Stomach (tissue), 9 donors: ENCODE measurements around the gene MIB1. TPM values are rescaled to one million over a fixed set of nuclear protein-coding genes. Genes with fewer than 3 reads are reported as not detected.

Experiments used
- DNase-seq, 2 donors: peaks; one replicate each; pipeline versions ENCODE4 v3.0.0 to v3.0.0-alpha.2; 2013 to 2019
- H3K27ac ChIP-seq, 5 donors: fragments of 200-600 bp in 4 of 5; sonication (generic) in 4 of 5; one replicate each; pipeline ENCODE4 v1.5.1; 2013 to 2019; ENCODE audit warnings: mild to moderate bottlenecking in 1 of 5, moderate library complexity in 1 of 5
- H3K27me3 ChIP-seq, 3 donors: fragments of 200-600 bp; sonication (generic); one replicate each; pipeline ENCODE4 v1.5.1; 2017 to 2019; ENCODE audit warnings: mixed run types in 1 of 3
- H3K36me3 ChIP-seq, 4 donors: fragments of 200-600 bp; sonication (generic); 1 replicate in 3 of 4; 2 replicates in 1 of 4; pipeline ENCODE4 v1.5.1; 2016 to 2019
- H3K4me1 ChIP-seq, 4 donors: fragments of 200-600 bp; sonication (generic); one replicate each; pipeline ENCODE4 v1.5.1; 2016 to 2019
- H3K4me3 ChIP-seq, 4 donors: fragments of 200-600 bp; sonication (generic) in 3 of 4; one replicate each; pipeline ENCODE4 v1.5.1; 2016 to 2019; ENCODE audit warnings: mild to moderate bottlenecking in 1 of 4
- H3K9me3 ChIP-seq, 4 donors: fragments of 200-600 bp; sonication (generic); one replicate each; pipeline ENCODE4 v1.5.1; 2016 to 2019
- EP300 ChIP-seq: sonication (generic); formaldehyde crosslinking; IDR thresholded peaks from one replicate; pipeline ENCODE4 v1.6.1; 2017; ENCODE audit warnings: antibody characterized with exemption
- POLR2A ChIP-seq, 4 donors: fragments of 450-650 bp; IDR thresholded peaks; one replicate each; pipeline ENCODE4 v1.6.1; 2016; ENCODE audit warnings: antibody characterized with exemption in 4 of 4, control low read depth in 2 of 4, mild to moderate bottlenecking in 1 of 4, moderate library complexity in 1 of 4
- POLR2AphosphoS5 ChIP-seq, 3 donors: sonication (generic); formaldehyde crosslinking; IDR thresholded peaks; one replicate each; pipeline ENCODE4 v1.6.1; 2016; ENCODE audit warnings: antibody characterized with exemption in 3 of 3
- WGBS, 5 donors: extraction: QIAGEN DNeasy Blood & Tissue Kit in 3 of 5; methylation state at CpG; one replicate each; pipeline versions ENCODE4 v1.1.5 to v1.1.7; 2013 to 2018; 5-methylcytosine and 5-hydroxymethylcytosine counted together
- intact Hi-C: fragments of 100-400 bp; cut with DNase I; formaldehyde crosslinking; loops from one replicate; pipeline ENCODE4 v1.15.1; 2023; ENCODE audit warnings: low total_unique reads
- polyA plus RNA-seq, 3 donors: library from polyadenylated mRNA; stranded (reverse); fragments of 200-250 nt; gene quantifications; one replicate each; pipeline ENCODE4 v1.2.3, GENCODE V29; 2013
- total RNA-seq, 5 donors: library from RNA; depleted of rRNA; stranded (reverse); fragments of >200 nt; gene quantifications; one replicate each; pipeline versions ENCODE4 v1.1.0 to v1.2.3, GENCODE V29; 2014 to 2016
- TF ChIP-seq, protein P1 (sequence below), 7 experiments: fragments of 450-650 bp in 4 of 7; fragments of 200-600 bp in 3 of 7; sonication (generic) in 3 of 7; IDR thresholded peaks; one replicate each; pipeline ENCODE4 v1.5.1; 2016 to 2019; ENCODE audit warnings: antibody characterized with exemption in 7 of 7, control low read depth in 2 of 7, mild to moderate bottlenecking in 1 of 7
- donor health status: healthy with polysubstance abuse.
- donor health status: Bipolar disorder and iron deficiency.
- donor health status: healthy.

MIB1 gene
- total and polyA plus RNA-seq, 8 donors = 4.4 to 83.5 (median 13.1) TPM

DNA sequence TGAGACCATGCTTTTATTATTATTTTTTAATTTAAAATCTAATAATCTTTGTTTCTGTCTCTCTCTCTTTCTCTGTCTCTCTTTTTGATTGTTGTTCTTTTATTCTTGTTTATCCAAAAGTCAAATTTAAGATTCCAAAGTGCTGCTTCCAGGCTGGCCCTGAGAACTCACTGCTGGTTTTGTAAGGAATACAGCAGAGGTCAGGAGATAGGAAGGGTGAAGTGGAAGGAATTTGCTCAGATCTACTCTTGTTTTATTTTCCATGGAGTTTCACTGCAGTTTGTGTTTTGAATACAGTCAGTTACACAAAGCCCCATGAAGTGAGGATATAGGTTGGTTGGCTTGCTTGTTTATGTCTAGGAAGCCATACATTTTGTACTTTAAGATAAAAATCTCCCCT lies 168.1 kb downstream of the MIB1 start:
- DNase-seq = no peak
- Histone ChIP-seq H3K9me3 (no peaks in the 10 kb centered on the region), H3K27ac (no peak overlapping the region), H3K36me3 (no peaks in the 10 kb centered on the region), H3K4me1 (peaks cover 0 to 12% (median 7%) of the 10 kb centered on the region in 4 donors), H3K4me3 (no peak overlapping the region), H3K27me3 (no peaks in the 10 kb centered on the region)
- no peak for TF ChIP-seq POLR2A (IDR thresholded peaks at IDR 0.05)
- TF ChIP-seq, protein P1, sequence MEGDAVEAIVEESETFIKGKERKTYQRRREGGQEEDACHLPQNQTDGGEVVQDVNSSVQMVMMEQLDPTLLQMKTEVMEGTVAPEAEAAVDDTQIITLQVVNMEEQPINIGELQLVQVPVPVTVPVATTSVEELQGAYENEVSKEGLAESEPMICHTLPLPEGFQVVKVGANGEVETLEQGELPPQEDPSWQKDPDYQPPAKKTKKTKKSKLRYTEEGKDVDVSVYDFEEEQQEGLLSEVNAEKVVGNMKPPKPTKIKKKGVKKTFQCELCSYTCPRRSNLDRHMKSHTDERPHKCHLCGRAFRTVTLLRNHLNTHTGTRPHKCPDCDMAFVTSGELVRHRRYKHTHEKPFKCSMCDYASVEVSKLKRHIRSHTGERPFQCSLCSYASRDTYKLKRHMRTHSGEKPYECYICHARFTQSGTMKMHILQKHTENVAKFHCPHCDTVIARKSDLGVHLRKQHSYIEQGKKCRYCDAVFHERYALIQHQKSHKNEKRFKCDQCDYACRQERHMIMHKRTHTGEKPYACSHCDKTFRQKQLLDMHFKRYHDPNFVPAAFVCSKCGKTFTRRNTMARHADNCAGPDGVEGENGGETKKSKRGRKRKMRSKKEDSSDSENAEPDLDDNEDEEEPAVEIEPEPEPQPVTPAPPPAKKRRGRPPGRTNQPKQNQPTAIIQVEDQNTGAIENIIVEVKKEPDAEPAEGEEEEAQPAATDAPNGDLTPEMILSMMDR (IDR thresholded peaks at IDR 0.05) = no peak
- no peak for TF ChIP-seq EP300
- TF ChIP-seq POLR2AphosphoS5 (IDR thresholded peaks at IDR 0.05) = no peak
- intact Hi-C loops = no loop called here

DNA sequence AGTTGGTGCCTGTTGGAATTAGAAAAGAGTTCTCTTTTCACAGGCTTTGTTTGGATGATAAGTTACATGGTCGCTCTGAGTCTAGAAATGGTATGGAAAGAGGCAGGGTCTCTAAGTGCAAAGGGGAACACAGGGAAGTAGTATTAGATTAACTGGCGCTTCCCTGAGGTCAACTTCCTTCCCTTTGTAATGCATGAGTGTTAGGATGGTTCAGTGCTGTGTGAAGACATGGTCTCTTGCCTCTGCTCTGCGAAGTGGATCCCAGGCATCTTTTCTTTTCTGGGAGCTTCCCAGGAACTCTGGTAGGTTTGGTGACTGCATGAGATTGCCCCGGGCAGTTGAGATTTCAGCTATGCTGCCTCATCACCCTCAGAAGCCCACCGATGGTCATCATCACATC lies 170.3 kb downstream of the MIB1 start:
- no peak for TF ChIP-seq POLR2A (IDR thresholded peaks at IDR 0.05)
- TF ChIP-seq POLR2AphosphoS5 (IDR thresholded peaks at IDR 0.05) = no peak
- no peak for TF ChIP-seq EP300
- TF ChIP-seq, protein P1 (IDR thresholded peaks at IDR 0.05) = no peak
- H3K36me3 ChIP-seq = no peaks in the 10 kb centered on the region
- no peak for DNase-seq
- peaks cover 0 to 12% (median 3%) of the 10 kb centered on the region in 4 donors for H3K4me1 ChIP-seq
- H3K4me3 ChIP-seq = no peak overlapping the region
- H3K27me3 ChIP-seq = no peaks in the 10 kb centered on the region
- H3K27ac ChIP-seq = no peak overlapping the region
- WGBS, 5 donors = 70 to 87% (median 81%) methylated on average over 5 of the region's 5 CpGs
- H3K9me3 ChIP-seq = no peaks in the 10 kb centered on the region
- intact Hi-C loops = no loop called here

DNA sequence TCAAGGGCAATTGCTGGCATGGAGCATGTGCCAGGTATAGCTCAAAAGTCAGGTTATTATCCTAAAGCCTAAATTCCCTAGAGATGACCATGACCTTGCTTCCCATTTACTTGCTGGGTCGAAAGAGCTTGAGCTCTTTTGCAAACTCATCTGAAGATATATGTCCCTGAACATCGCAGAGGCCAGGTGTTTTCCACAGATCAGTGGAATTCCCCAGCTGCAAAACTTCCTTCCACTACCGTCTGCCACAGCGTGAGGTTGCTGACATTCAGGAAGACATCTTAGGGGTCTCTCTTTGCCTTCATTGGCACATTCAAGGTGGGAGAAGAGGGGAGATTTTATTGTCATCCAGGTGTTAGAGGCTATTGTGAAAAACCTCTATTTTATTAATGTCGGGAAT lies 171.0 kb downstream of the MIB1 start:
- Histone ChIP-seq H3K9me3 (no peaks in the 10 kb centered on the region), H3K27me3 (no peaks in the 10 kb centered on the region), H3K27ac (no peak overlapping the region), H3K4me3 (no peak overlapping the region), H3K36me3 (no peaks in the 10 kb centered on the region), H3K4me1 (peaks cover 0 to 12% (median 3%) of the 10 kb centered on the region in 4 donors)
- 55 to 74% (median 65%) methylated on average over 5 of the region's 5 CpGs for WGBS, 5 donors
- TF ChIP-seq EP300 = no peak
- TF ChIP-seq, protein P1 (IDR thresholded peaks at IDR 0.05) = no peak
- DNase-seq = no peak
- intact Hi-C loops = no loop called here

DNA sequence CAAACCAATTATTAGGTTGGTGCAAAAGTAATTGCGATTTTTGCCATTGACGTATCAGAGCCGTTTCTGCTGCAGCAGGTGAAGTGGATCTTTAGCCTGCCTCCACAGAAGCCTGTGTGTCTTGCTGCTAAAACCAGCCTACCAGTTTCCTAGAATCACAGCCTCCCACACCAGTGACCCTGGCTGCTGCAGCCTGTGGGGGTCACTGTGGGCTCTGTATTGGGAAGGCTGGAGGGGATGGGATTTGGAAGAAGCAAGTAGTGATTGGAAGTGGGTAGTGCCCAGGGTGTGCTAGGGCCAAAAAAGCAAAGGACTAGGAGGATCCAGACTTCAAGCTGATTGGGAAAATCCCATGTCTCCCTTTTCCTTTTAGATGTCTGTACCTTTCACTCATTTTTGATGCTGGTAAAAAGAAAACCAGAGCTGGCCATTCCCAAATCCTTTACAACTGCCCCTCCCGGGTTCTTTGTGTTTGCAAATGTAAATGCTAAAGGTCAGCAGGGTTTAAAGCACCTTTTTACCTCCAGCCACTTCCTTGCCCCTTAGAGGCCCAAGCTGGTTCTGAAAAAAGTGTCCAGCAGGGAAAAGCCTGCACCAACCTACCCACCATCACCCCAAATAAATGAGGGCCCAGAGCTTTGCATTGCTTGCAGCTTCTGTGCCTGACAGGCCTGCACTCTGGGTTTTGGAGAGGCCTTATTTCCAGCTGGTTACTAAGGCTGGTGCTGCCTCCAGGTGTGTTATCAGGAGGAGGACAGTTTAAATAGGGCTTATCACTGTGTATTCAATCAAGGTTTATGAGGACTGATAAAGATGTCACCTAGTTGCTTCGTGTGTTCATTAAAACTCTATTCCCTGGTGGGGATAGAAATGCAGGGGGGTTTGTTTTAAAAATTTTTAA lies 172.0 kb downstream of the MIB1 start:
- Histone ChIP-seq H3K27ac (no peak overlapping the region), H3K27me3 (no peaks in the 10 kb centered on the region), H3K36me3 (no peaks in the 10 kb centered on the region), H3K9me3 (peaks cover 0 to 4% (median 1%) of the 10 kb centered on the region in 4 donors), H3K4me1 (peaks cover 0 to 12% (median 3%) of the 10 kb centered on the region in 4 donors), H3K4me3 (no peak overlapping the region)
- DNase-seq = peak in 1 of 2 donors; percentile 41
- WGBS, 5 donors = 43 to 61% (median 54%) methylated on average over 5 of the region's 5 CpGs
- TF ChIP-seq POLR2AphosphoS5 (IDR thresholded peaks at IDR 0.05) (no peak), EP300 (no peak), POLR2A (IDR thresholded peaks at IDR 0.05) (no peak)
- TF ChIP-seq, protein P1 (IDR thresholded peaks at IDR 0.05) = no peak
- intact Hi-C loops = no loop called here
